NCI-H526 (cell line): ENCODE data around the gene EIF3M.
A peak's percentile ranks its signal among the peaks of the same experiment; 100 is the strongest.

ENCODE experiments used
- DNase-seq, 2 experiments: peaks; one replicate each; lab custom pipeline; 2025; lab: John Stamatoyannopoulos, UW

EIF3M gene

DNA sequence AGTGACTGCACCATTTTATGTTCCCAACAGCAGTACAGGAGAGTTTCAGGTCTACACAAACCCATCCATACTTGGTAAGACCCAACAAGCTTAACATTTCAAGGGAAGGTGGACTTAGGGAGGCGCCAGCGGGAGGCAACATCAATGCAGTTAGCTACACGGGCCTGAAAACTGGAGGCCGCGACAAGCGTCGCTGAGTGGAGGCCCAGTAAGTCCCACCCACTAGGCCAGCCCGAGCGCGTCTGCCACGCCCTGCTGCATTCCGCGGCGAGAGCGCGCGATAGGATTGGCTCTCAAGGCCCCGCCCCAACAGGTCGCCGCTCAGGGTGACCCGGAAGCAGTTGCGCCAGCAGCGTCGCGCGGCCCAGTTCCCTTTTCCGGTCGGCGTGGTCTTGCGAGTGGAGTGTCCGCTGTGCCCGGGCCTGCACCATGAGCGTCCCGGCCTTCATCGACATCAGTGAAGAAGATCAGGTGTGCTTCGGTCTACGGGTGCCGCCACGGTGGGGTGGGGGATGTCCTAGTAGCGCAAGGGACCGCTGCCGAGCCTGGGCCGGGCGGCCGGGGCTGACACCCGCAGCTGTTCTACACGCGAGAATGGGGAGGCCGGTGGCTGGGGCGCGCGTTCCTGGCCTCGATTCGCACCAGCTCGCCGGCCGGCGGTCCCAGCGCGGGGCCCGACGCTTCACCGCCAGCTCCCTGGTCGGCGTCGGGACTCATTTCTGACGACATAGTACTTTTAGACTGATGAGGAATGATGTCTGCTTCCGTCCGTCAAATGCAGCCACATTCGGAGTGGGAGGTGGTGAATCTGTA is at the start of gene EIF3M:
EIF3M (plus strand) TSS at position 373 of the 813 bp plus-strand sequence; CDS start at position 430, 57 bp downstream.
- peak; percentile 95 to 99 for DNase-seq

DNA sequence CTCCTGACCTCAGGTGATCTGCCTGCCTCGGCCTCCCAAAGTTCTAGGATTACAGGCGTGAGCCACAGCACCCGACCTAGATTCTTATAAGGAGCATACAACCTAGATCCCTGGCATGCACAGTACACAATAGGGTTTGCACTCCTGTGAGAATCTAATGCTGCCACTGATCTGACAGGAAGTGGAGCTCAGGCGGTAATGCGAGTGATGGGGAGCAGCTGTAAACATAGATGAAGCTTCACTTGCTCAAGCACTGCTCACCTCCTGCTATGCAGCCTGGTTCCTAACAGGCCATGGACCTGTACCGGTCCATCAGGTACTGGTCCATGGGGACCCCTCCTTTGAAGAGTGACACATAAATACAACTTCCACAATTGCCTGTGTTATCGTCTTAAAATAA is 44.8 kb upstream of the EIF3M start:
- no peak for DNase-seq

DNA sequence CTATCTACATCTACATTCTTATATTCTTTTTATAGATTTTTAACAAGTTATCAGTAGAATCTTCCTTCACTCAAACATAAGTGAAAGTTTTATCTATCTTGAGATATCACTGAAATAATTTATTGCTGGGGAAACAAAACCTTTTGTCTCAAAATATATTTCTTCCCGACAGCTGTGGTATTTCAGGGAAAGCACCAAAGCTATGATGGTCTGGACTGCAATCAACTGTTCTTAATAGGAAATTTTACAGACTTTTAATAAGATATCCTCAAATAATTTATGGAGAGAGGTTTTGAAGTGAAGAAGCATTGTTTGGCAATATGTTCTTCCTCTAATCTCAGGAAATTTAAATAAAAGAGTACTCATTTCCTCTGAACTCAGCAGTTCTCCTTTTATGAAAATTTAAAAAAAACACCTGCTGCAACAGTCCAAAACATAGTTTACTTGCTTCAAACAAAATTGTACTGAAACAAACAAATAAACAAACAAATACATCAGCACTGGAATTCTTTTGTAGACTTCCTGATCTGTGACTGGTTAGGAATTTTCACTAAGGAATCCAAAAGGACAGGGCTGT is 33.9 kb upstream of the EIF3M start:
- DNase-seq: no peak

DNA sequence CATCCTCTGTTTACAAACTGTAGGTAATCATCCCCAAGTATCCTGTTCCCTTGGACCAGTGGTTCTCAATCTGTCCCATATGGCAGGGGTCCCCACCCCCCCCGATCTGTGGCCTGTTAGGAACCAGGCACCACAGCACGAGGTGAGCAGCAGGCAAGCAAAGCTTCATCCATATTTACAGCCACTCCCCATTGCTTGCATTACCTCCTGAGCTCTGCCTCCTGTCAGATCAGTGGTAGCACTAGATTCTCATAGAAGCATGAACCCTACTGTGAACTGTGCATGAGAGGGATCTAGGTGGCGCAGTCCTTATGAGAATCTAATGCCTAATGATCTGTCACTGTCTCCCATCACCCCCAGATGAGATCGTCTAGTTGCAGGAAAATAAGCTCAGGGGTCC is 33.4 kb upstream of the EIF3M start:
- no peak for DNase-seq

DNA sequence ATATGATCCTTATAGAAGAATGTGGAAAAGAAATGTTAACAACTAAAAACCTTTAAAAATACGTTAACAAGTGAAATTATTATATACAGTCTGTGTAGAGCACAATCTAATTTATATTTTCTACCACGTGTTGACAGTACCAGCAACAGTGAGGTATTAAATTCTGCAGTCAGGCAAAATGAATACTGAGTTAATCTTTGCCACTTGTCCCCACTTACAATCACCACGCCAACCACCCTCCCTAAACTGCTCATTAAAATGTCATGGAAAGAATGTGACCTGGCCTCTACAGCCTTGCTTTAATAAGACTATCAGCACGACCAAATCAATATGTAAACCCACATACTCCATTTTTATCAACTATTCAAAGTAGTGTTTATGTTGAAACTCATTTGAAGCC is 28.5 kb upstream of the EIF3M start:
- no peak for DNase-seq

DNA sequence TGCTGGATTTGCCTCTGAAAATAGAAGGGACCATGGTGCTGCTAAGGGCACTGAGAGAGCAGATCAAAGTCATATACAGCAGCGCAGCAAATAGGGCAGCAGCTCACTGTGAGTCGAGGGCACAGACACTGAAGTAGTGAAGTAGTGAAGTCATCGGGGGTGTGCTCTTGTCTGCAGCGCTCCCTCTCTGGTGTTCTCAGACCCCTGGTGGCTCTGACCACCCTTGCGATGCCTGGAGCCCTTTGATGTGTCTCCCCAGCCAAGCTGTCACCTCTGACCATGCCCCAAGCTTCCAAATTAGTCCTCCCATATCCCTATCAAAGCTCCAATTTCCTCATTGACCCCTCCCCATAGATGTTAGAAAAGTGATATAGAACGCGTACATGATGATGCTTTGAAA is 27.7 kb upstream of the EIF3M start:
- DNase-seq: no peak

DNA sequence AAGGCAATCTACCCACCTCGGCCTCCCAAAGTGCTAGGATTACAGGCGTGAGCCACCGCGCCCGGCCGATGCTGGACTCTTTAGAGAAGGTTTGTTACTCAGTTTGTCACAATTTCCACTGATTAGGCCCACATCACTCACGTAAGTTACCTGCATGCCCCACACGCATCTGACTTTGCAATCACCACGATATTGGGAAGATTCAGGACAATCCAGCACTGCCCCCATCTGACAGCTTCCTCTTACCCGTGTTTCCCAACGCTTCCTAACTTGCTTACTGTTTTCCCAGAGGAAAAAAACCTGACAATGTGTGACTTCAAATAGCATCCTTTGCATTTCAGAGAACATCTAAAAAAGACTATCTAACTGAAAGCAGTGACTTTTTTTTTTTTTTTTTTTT is 21.8 kb upstream of the EIF3M start:
- peak in 1 of 2 experiments; percentile 50 for DNase-seq

DNA sequence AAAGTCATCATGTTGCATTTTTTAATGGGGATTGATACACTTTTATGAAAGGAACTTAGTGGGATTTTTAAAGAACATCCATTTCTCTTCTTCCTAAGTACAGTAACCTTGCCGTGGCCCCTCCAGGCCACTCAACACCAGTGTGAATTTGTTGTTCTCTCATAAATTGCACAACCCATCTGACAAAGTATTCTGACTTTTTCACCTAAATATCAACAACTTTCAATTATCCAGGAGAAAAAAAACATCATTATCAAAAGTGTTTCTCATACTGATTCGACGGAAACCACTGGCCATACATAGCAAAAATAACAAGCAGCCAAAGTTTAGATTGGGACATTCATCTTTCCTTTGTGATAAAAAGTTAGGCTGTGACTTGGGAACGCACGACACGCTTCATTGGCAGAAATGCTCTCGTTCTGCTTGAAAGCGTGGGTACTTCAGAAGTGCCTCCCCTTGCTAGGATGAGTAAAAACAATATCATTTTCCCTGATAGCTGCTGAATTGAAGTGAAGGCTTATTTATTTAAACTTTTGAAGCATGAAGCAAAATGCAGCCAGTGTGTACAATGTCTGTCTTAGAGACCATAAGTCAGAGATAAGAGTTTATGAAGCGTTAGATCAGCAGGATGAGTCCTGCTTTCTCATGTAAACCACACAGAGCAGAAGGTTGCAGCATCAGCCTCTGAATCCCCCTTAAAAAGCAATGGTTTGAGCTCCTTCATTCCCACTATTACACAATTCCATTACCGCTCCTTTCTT is 20.6 kb upstream of the EIF3M start:
- DNase-seq: no peak

DNA sequence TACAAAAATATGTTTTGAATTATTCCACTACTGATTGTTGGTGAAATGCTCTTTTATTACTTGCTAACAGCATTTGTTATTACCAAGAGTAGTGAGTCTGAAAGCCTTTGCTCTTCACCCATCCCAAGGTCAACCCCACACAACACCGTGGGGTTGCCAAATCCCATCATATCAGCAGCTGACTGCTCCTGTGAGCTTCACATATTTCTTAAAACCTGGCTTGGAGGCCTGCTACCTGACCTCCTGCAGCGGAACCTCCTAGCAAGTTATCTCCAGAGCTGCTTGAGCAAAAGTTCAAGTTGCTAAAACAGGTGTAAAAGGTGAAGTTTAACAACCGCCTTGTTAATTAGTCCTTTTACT is 20.1 kb upstream of the EIF3M start:
- no peak for DNase-seq

DNA sequence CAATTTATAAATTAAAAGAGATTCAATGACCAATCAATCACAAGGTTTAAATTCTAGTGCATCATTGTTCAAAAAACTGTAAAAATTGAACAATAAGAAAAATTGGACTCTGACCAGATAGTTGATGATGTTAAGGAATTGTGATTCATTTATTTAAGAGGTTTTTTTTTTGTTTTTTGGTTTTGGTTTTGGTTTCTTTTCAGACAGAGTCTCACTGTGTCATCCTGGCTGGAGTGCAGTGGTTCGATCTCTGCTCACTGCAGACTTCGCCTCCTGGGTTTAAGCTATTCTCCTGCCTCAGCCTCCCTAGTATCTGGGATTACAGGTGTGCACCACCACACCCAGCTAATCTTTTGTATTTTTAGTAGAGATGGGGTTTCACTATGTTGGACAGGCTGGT is 17.1 kb upstream of the EIF3M start:
- DNase-seq: no peak

DNA sequence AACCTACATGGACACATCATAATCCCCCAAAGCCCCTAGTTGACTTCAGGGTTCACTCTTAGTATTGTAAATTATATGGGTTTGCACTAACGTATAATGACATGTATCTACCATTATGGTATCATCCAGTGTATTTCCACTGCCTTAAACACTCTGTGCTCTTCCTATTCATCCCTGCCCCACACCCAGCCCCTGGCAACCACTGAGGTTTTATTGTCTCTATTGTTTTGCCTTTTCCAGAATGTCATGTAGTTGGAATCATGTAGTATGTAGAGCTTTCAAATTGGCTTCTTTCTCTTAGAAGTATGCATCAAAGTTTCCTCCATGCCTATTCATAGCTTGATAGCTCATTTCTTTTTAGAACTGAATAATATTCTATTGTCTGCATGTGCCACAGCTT is 16.5 kb upstream of the EIF3M start:
- DNase-seq: no peak

DNA sequence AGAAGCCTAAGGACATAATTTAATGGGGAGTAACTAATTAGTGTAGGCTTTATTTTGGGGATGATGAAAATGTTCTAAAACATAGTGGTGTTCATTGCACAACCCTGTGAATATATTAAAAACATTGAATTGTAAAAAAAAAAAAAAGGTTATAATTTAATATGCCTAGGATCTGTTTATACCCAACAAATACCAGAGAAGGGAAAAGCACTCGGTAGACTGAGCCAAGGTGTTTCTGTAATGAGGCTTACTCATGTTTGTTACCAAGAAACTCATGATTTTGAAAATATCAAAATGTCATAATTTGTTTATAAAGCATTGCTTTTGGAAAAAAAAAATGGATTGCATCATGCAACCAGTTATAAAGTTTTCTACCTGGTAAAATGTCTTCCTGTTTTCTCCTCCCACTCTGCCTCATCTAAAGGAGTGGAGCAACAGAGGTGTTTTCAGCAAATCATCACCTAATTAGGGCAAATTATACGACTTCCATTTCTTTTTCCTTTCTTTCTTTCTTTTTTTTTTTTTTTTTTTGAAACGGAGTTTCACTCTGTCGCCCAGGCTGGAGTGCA is 14.2 kb upstream of the EIF3M start:
- no peak for DNase-seq

DNA sequence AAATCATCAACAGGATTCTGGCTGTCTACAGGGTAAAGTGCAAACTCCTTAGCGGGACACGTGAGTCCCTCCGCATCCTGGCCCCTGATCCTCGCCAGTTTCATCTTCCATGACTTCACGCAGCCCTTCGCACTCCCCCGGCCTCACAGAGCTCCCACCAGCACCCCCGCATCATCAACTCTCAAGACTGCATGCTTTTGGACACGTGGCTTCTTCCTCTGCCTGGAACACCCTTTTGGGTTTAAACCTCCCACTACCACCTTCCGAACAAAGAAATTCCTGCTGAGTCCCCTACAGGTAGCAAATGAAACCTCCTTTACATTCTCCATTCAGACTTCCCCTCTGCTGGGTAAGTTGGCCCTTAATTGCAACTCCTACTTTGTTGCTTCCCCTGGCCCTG is 12.6 kb upstream of the EIF3M start:
- DNase-seq: no peak

DNA sequence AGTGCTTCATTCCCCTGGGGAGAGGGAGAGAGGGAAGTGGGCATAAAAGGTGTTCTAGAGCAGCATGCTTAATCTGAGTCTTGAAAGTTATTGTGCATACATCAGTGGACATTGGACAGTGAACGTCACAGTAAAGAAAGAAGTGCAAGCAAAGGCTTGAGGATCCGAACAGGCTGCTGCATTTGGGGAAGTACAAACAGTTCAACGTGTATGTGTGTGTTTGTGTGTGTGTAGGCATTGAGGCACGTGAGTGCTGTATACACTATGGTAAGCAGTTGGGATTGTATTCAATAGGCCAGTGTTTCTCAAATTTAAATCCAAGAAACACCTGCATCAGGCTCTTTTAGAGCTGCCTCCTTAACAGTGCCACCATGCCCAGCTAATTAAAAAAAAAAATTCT is 10.4 kb upstream of the EIF3M start:
- DNase-seq: no peak

DNA sequence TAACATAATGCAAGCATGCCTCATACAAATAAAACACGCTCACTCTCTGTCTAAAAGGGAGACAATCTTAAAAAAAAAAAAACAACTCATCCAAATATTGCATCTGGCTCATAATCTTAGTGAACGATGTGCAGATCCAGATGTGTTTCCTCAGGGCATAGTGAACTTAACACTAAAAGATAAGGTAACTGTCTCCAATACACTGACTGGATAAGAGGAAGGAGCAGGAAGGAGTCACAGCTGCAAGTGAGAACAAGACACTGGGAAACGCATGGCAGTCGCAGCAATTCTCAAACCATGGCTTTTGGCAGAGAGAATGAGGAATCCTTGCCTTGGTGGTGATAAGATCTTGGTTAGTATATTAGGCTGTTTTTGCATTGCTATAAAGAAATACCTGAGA is 9.2 kb upstream of the EIF3M start:
- DNase-seq: no peak

DNA sequence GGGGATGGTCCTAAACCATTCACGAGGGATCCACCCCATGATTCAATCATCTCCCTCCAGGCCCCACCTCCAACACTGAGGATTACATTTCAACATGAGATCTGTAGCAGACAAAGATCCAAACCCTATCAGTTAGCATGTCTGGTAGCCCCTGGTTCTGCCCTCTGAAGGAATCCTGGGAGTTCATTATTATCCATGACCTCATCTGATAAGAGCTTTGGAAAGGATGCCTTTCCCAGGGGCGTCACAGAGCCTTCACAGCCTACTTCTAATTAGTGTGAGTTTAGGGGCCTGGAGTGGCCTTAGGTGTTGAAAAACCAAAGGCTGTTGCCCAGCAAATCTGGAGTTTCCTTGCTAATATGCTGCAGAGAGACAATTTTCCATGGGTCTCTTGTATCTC is 8.6 kb upstream of the EIF3M start:
- DNase-seq: no peak

DNA sequence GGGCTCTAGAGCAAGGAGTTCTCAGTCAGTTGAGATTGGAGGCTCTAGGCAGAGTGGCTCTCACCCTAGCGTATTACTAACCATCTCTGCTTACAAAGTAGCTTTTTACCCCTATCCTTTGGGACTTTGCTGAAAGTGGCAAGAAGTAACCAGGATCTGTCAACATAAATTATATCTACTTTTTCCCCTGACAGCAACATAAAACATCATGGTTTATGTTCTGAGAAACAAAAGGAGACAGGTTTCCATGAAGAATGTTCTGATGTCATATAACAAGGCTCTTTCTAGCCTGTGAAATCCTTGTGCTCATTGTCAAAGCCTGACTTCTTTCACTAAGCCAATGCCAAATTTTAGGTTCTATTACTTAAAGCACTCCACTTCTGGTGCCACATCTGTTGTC is 7.2 kb upstream of the EIF3M start:
- DNase-seq: no peak

DNA sequence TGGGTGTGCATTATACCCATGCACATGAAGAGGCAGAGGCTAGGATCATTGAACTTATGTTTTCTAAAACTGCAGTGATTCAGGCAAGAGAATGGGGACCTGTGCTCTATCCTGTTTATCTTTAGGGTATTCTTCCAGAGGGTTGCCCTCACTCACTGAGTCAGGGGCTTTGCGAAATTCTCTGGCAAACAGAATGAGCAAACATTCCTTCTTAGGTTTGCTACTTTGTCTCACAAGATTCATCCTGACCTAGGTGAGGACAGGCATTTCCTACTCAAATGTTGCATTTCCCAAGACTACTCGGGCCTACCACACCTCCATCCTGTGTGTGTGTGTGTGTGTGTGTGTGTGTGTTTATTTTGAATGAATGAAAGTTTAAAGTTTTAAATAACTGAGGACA is 2.7 kb upstream of the EIF3M start:
- no peak for DNase-seq

DNA sequence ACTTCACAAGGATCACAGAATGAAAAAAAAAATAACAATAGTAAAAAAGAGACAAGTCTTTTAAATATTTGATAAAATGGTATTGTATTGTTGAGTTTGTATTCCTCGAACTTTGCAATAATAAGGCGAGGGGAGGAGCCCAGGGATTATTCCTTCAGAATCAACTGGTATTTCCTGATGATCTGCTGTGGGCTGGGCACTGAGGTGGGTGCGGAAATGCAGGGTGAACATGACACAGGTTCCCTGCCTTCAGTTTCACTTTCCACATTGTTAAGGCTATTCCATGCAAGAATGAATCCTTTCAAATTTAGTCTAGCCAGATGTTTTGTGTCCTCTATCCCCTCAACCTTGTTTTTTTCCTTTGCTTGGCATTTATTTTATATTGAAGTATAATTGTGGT is 2.1 kb upstream of the EIF3M start:
- DNase-seq: no peak

DNA sequence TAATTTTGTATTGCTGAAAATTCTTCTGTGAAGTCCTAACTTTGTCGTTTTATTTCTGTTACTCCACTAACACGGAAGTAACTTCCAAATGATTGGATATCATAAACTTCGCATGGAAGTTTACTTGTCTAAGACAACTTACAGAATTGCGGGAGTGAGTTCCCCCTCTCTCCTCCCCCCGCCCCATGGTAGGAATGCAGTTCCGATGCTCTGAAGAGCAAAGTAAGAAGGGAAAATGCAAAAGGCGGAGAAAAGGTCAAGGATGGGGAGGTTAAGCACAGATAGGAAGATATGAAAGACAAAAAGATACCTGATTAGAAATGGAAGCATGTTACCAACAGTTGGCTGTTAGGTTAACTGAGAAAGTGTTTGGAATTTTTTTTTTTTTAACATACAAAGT is 1.3 kb downstream of the EIF3M start:
- no peak for DNase-seq

DNA sequence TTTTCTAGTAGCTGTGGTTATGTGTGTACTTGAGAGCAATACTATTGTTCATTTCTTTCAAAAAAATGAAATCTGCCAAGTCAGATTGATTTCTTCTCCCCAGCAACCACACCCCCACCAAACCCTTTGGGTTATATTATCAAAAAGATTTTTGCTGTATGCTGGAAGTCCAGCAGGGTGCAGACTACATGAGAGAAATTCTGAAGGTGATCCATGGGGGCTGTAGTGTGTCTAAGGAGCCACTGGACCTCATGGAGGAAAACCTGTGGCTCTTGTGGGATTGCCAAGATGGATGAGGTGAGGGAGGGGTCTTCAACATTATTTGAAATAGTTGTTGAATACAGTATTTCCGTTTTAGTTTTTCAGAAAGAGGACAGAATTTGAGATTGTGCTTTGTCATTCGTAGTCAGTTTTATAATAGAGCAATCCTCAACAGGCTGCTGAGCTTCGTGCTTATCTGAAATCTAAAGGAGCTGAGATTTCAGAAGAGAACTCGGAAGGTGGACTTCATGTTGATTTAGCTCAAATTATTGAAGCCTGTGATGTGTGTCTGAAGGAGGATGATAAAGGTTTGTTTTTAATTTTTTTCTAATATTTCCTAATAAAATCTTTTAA is 3.1 kb downstream of the EIF3M start:
- peak in 1 of 2 experiments; percentile 48 for DNase-seq

DNA sequence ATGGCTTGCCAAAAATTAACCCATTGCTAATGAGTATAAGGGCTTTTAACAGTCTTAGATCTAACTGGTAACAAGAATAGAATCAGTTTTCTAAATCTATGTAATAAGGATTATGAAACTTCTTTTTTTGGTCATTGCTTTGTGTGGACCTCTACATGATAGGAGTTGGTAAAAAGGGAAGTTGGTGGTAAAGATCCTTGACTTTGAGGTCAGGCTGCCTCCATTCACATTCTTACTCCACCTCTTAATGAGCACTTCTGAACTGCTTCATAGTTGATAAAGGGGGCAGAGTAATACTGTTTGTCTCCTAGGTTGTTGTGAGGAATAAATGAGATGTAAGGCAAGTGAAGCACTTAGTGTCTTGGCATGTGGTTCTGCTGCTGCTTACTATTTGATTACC is 10.6 kb downstream of the EIF3M start:
- no peak for DNase-seq
